ENCODE results near the gene CFD.
"Not testable (repeated sequence)": the region's sequence is repeated elsewhere in the genome, so short reads cannot be mapped to it uniquely, and the experiment has no call there.

The CFD gene

GRCh38 chr19:844546-844971, 14.9 kb upstream of the CFD start:
- Histone ChIP-seq H3K36me3 (ENCODE audit: control insufficient read depth, insufficient read depth, low read length) (no peaks in the 10 kb centered on the region), H3K4me3 (ENCODE audit: extremely low read depth, insufficient read depth, low read length, poor library complexity, severe bottlenecking) (no peak overlapping the region), H3K27ac (ENCODE audit: low read depth, low read length, severe bottlenecking) (no peak overlapping the region), H3K4me1 (ENCODE audit: control insufficient read depth, insufficient read depth, low read length, poor library complexity, severe bottlenecking) (peaks cover 4% of the 10 kb centered on the region), H3K9me3 (ENCODE audit: control insufficient read depth, low read length) (no peaks in the 10 kb centered on the region)
- WGBS, 2 experiments (ENCODE audit: insufficient coverage in 2 of 2) = 62 to 67% methylated on average over 7 to 8 of the region's 11 CpGs

GRCh38 chr19:845707-846521, 13.6 kb upstream of the CFD start:
- Histone ChIP-seq H3K4me1 (ENCODE audit: control insufficient read depth, insufficient read depth, low read length, poor library complexity, severe bottlenecking) (peaks cover 4% of the 10 kb centered on the region), H3K4me3 (ENCODE audit: extremely low read depth, insufficient read depth, low read length, poor library complexity, severe bottlenecking) (no peak overlapping the region), H3K27ac (ENCODE audit: low read depth, low read length, severe bottlenecking) (no peak overlapping the region), H3K36me3 (ENCODE audit: control insufficient read depth, insufficient read depth, low read length) (no peaks in the 10 kb centered on the region), H3K9me3 (ENCODE audit: control insufficient read depth, low read length) (no peaks in the 10 kb centered on the region)
- WGBS, 2 experiments (ENCODE audit: insufficient coverage in 2 of 2) = 80% methylated on average over 33 to 37 of the region's 37 CpGs

GRCh38 chr19:848386-848921, 11.0 kb upstream of the CFD start:
- Histone ChIP-seq H3K4me1 (ENCODE audit: control insufficient read depth, insufficient read depth, low read length, poor library complexity, severe bottlenecking) (peaks cover under 1% of the 10 kb centered on the region), H3K4me3 (ENCODE audit: extremely low read depth, insufficient read depth, low read length, poor library complexity, severe bottlenecking) (no peak overlapping the region), H3K27ac (ENCODE audit: low read depth, low read length, severe bottlenecking) (no peak overlapping the region), H3K9me3 (ENCODE audit: control insufficient read depth, low read length) (no peaks in the 10 kb centered on the region), H3K36me3 (ENCODE audit: control insufficient read depth, insufficient read depth, low read length) (no peaks in the 10 kb centered on the region)
- 62 to 78% methylated on average over 9 to 12 of the region's 12 CpGs for WGBS, 2 experiments (ENCODE audit: insufficient coverage in 2 of 2)

- H3K27ac ChIP-seq (ENCODE audit: low read depth, low read length, severe bottlenecking); H3K36me3 ChIP-seq (ENCODE audit: control insufficient read depth, insufficient read depth, low read length); H3K4me3 ChIP-seq (ENCODE audit: extremely low read depth, insufficient read depth, low read length, poor library complexity, severe bottlenecking); H3K9me3 ChIP-seq (ENCODE audit: control insufficient read depth, low read length); H3K4me1 ChIP-seq (ENCODE audit: control insufficient read depth, insufficient read depth, low read length, poor library complexity, severe bottlenecking): not testable (repeated sequence)
- WGBS, 2 experiments (ENCODE audit: insufficient coverage in 2 of 2) = 81 to 83% methylated on average over 7 of the region's 8 CpGs
These were observed 10.3 kb upstream of the CFD start for GRCh38 chr19:849195-849594.

GRCh38 chr19:850221-850978, 9.1 kb upstream of the CFD start:
- Histone ChIP-seq H3K4me3 (ENCODE audit: extremely low read depth, insufficient read depth, low read length, poor library complexity, severe bottlenecking) (no peak overlapping the region), H3K4me1 (ENCODE audit: control insufficient read depth, insufficient read depth, low read length, poor library complexity, severe bottlenecking) (no peaks in the 10 kb centered on the region), H3K36me3 (ENCODE audit: control insufficient read depth, insufficient read depth, low read length) (no peaks in the 10 kb centered on the region), H3K27ac (ENCODE audit: low read depth, low read length, severe bottlenecking) (no peak overlapping the region), H3K9me3 (ENCODE audit: control insufficient read depth, low read length) (no peaks in the 10 kb centered on the region)
- WGBS, 2 experiments (ENCODE audit: insufficient coverage in 2 of 2) = 40 to 44% methylated on average over 12 to 22 of the region's 28 CpGs

GRCh38 chr19:850979-851335, 8.5 kb upstream of the CFD start:
- 75 to 85% methylated on average over 11 to 12 of the region's 13 CpGs for WGBS, 2 experiments (ENCODE audit: insufficient coverage in 2 of 2)
- no peaks in the 10 kb centered on the region for H3K9me3 ChIP-seq (ENCODE audit: control insufficient read depth, low read length)
- H3K36me3 ChIP-seq (ENCODE audit: control insufficient read depth, insufficient read depth, low read length) = no peaks in the 10 kb centered on the region
- no peaks in the 10 kb centered on the region for H3K4me1 ChIP-seq (ENCODE audit: control insufficient read depth, insufficient read depth, low read length, poor library complexity, severe bottlenecking)
- H3K27ac ChIP-seq (ENCODE audit: low read depth, low read length, severe bottlenecking) = no peak overlapping the region
- H3K4me3 ChIP-seq (ENCODE audit: extremely low read depth, insufficient read depth, low read length, poor library complexity, severe bottlenecking) = no peak overlapping the region

- WGBS, 2 experiments (ENCODE audit: insufficient coverage in 2 of 2) = 84 to 91% methylated on average over 35 to 45 of the region's 55 CpGs
- Histone ChIP-seq H3K27ac (ENCODE audit: low read depth, low read length, severe bottlenecking) (no peak within 1 kb of the TSS), H3K9me3 (ENCODE audit: control insufficient read depth, low read length) (no peaks in the 10 kb centered on the region), H3K4me3 (ENCODE audit: extremely low read depth, insufficient read depth, low read length, poor library complexity, severe bottlenecking) (no peak within 1 kb of the TSS), H3K36me3 (ENCODE audit: control insufficient read depth, insufficient read depth, low read length) (no peaks in the 10 kb centered on the region), H3K4me1 (ENCODE audit: control insufficient read depth, insufficient read depth, low read length, poor library complexity, severe bottlenecking) (no peaks in the 10 kb centered on the region)
These were observed 7.1 kb upstream of the CFD start, which contains the start of gene ELANE for GRCh38 chr19:852136-853013. Gene ELANE (plus strand): TSS chr19:852303. CDS start chr19:852329, 26 bp downstream.

GRCh38 chr19:853014-853585, 6.4 kb upstream of the CFD start:
- Histone ChIP-seq H3K27ac (ENCODE audit: low read depth, low read length, severe bottlenecking) (no peak overlapping the region), H3K4me3 (ENCODE audit: extremely low read depth, insufficient read depth, low read length, poor library complexity, severe bottlenecking) (no peak overlapping the region), H3K9me3 (ENCODE audit: control insufficient read depth, low read length) (no peaks in the 10 kb centered on the region), H3K4me1 (ENCODE audit: control insufficient read depth, insufficient read depth, low read length, poor library complexity, severe bottlenecking) (no peaks in the 10 kb centered on the region), H3K36me3 (ENCODE audit: control insufficient read depth, insufficient read depth, low read length) (no peaks in the 10 kb centered on the region)
- WGBS, 2 experiments (ENCODE audit: insufficient coverage in 2 of 2) = 88 to 93% methylated on average over 37 to 51 of the region's 67 CpGs

- 88 to 94% methylated on average over 6 to 8 of the region's 17 CpGs for WGBS, 2 experiments (ENCODE audit: insufficient coverage in 2 of 2)
- not testable (repeated sequence) for H3K9me3 ChIP-seq (ENCODE audit: control insufficient read depth, low read length); H3K4me1 ChIP-seq (ENCODE audit: control insufficient read depth, insufficient read depth, low read length, poor library complexity, severe bottlenecking); H3K27ac ChIP-seq (ENCODE audit: low read depth, low read length, severe bottlenecking); H3K4me3 ChIP-seq (ENCODE audit: extremely low read depth, insufficient read depth, low read length, poor library complexity, severe bottlenecking); H3K36me3 ChIP-seq (ENCODE audit: control insufficient read depth, insufficient read depth, low read length)
These were observed 5.7 kb upstream of the CFD start for GRCh38 chr19:853614-854220.

GRCh38 chr19:854549-854948, 4.9 kb upstream of the CFD start:
- no peaks in the 10 kb centered on the region for H3K36me3 ChIP-seq (ENCODE audit: control insufficient read depth, insufficient read depth, low read length)
- WGBS, 2 experiments (ENCODE audit: insufficient coverage in 2 of 2) = 100% methylated on average over 1 of the region's 6 CpGs; no CpG with 5 or more reads in 1 of the 2 experiments
- no peak overlapping the region for H3K27ac ChIP-seq (ENCODE audit: low read depth, low read length, severe bottlenecking)
- H3K4me1 ChIP-seq (ENCODE audit: control insufficient read depth, insufficient read depth, low read length, poor library complexity, severe bottlenecking) = no peaks in the 10 kb centered on the region
- H3K9me3 ChIP-seq (ENCODE audit: control insufficient read depth, low read length) = no peaks in the 10 kb centered on the region
- no peak overlapping the region for H3K4me3 ChIP-seq (ENCODE audit: extremely low read depth, insufficient read depth, low read length, poor library complexity, severe bottlenecking)
